HCT116 (cell line): ENCODE measurements around the gene LPXN. TPM values are rescaled to one million over a fixed set of nuclear protein-coding genes. Genes with fewer than 3 reads are reported as not detected.

Source experiments
- ATAC-seq: fragments of 200-7000 bp; cut with Tn5 transposase; 2 replicates; pipeline ENCODE4 v1.9.1; 2020; ENCODE audit warnings: mild to moderate bottlenecking, moderate library complexity
- BruUV-seq: library from RNA; stranded (reverse); fragments of 400-500 nt; replicated peaks from 2 replicates; lab custom pipeline; 2021; lab: Mats Ljungman, UMichigan
- CTCF ChIA-PET: fragments of 300-600 bp; sonication (Branson Sonifier 250); formaldehyde crosslinking; loops from one replicate; lab custom pipeline; 2021; ENCODE audit warnings: antibody characterized with exemption; lab: Charles Lee
- POLR2A ChIA-PET: fragments of 300-600, 350-600 bp; sonication (Branson Sonifier 250); formaldehyde crosslinking; loops from one replicate; lab custom pipeline; 2021; ENCODE audit warnings: antibody characterized with exemption; lab: Charles Lee
- RAD21 ChIA-PET, 2 experiments: fragments of 300-600 bp; sonication (Branson Sonifier 250); formaldehyde crosslinking; loops; one replicate each; lab custom pipeline; 2023; ENCODE audit warnings: low total read pairs in 2 of 2; ENCODE audit not compliant: uncharacterized antibody in 2 of 2, unreplicated experiment in 2 of 2, low non-redundant PET in 1 of 2; lab: Charles Lee
- DNase-seq: peaks from one replicate; pipeline ENCODE4 v3.0.0-alpha.2; 2010; ENCODE audit warnings: low read depth, low spot score
- H2AFZ ChIP-seq: fragments of 200-600 bp; shearing (Covaris generic), sonication (generic); 2 replicates; pipeline ENCODE4 v1.6.1; 2017; ENCODE audit warnings: low read depth, mixed run types, mixed read lengths, antibody characterized with exemption, low read length; ENCODE audit not compliant: poor library complexity, severe bottlenecking
- H3K27ac ChIP-seq: 2 replicates; pipeline ENCODE4 v1.5.1; 2012; ENCODE audit warnings: low read depth, low read length
- H3K27me3 ChIP-seq: fragments of 200-600 bp; sonication (generic); 2 replicates; pipeline ENCODE4 v1.6.1; 2016; ENCODE audit warnings: mixed run types, low read length, mixed read lengths; ENCODE audit not compliant: insufficient read depth
- H3K36me3 ChIP-seq, 2 experiments: fragments of 200-500 bp in 1 of 2; fragments of 200-600 bp in 1 of 2; sonication (Bioruptor generic) in 1 of 2; sonication (generic) in 1 of 2; 2 replicates each; pipeline versions ENCODE4 v1.5.1 to v1.6.1; 2014 to 2016; ENCODE audit warnings: low read length in 2 of 2, inconsistent platforms in 1 of 2, mixed read lengths in 1 of 2, mixed run types in 1 of 2; ENCODE audit not compliant: insufficient read depth in 2 of 2, control insufficient read depth in 1 of 2
- H3K4me1 ChIP-seq, 2 experiments: fragments of 200-600 bp in 1 of 2; sonication (generic) in 1 of 2; 2 replicates each; pipeline versions ENCODE4 v1.5.1 to v1.6.1; 2012 to 2017; ENCODE audit warnings: low read length in 2 of 2, inconsistent platforms in 1 of 2, mild to moderate bottlenecking in 1 of 2, mixed read lengths in 1 of 2, mixed run types in 1 of 2, moderate library complexity in 1 of 2; ENCODE audit not compliant: insufficient read depth in 2 of 2, control insufficient read depth in 1 of 2
- H3K4me2 ChIP-seq: fragments of 200-600 bp; sonication (generic); 2 replicates; pipeline ENCODE4 v1.6.1; 2017; ENCODE audit warnings: mixed run types, low read length, mixed read lengths
- H3K4me3 ChIP-seq, 2 experiments: fragments of 200-600 bp in 1 of 2; sonication (generic) in 1 of 2; replicated peaks in 1 of 2; 2 replicates each; pipeline ENCODE4 v1.5.1; 2011 to 2016; ENCODE audit warnings: low read length in 2 of 2, control low read depth in 1 of 2, low read depth in 1 of 2, mild to moderate bottlenecking in 1 of 2, mixed read lengths in 1 of 2, mixed run types in 1 of 2
- H3K79me2 ChIP-seq: fragments of 200-600 bp; sonication (generic); 2 replicates; pipeline ENCODE4 v1.6.1; 2017; ENCODE audit warnings: mild to moderate bottlenecking, mixed run types, low read length, moderate library complexity, mixed read lengths; ENCODE audit not compliant: insufficient read depth
- H3K9ac ChIP-seq: fragments of 200-600 bp; sonication (generic); 2 replicates; pipeline ENCODE4 v1.6.1; 2016; ENCODE audit warnings: low read length, mixed read lengths
- H3K9me2 ChIP-seq: fragments of 200-600 bp; sonication (generic), shearing (Covaris generic); 2 replicates; pipeline ENCODE4 v1.6.1; 2017; ENCODE audit warnings: mixed run types, mild to moderate bottlenecking, moderate library complexity; ENCODE audit not compliant: insufficient read depth
- H3K9me3 ChIP-seq, 2 experiments: fragments of 200-500 bp in 1 of 2; fragments of 200-600 bp in 1 of 2; sonication (Bioruptor generic) in 1 of 2; sonication (generic) in 1 of 2; 2 replicates each; pipeline ENCODE4 v1.6.1; 2014 to 2017; ENCODE audit warnings: low read length in 2 of 2, mixed read lengths in 2 of 2, inconsistent platforms in 1 of 2, low read depth in 1 of 2, mild to moderate bottlenecking in 1 of 2, mixed run types in 1 of 2, moderate library complexity in 1 of 2; ENCODE audit not compliant: control insufficient read depth in 1 of 2, insufficient read depth in 1 of 2
- H4K20me1 ChIP-seq: fragments of 200-600 bp; sonication (generic), shearing (Covaris generic); 2 replicates; pipeline ENCODE4 v1.6.1; 2017; ENCODE audit warnings: mixed run types, mild to moderate bottlenecking, moderate library complexity; ENCODE audit not compliant: insufficient read depth
- ATF3 ChIP-seq: IDR thresholded peaks from 2 replicates; pipeline ENCODE4 v1.6.1; 2012
- CBX3 ChIP-seq: IDR thresholded peaks from 2 replicates; pipeline ENCODE4 v1.6.1; 2012; ENCODE audit warnings: low read depth
- CEBPB ChIP-seq: IDR thresholded peaks from 2 replicates; pipeline ENCODE4 v1.6.1; 2012; ENCODE audit warnings: low read depth
- CTCF ChIP-seq, 3 experiments: fragments of 200-600 bp in 1 of 3; sonication (generic) in 1 of 3; IDR thresholded peaks in 2 of 3; conservative IDR thresholded peaks in 1 of 3; 2 replicates each; pipeline ENCODE4 v1.5.1; 2012 to 2017; ENCODE audit warnings: low read depth in 2 of 3, low read length in 2 of 3, antibody characterized with exemption in 1 of 3, borderline replicate concordance in 1 of 3, control low read depth in 1 of 3, mild to moderate bottlenecking in 1 of 3, mixed read lengths in 1 of 3, mixed run types in 1 of 3, moderate library complexity in 1 of 3; ENCODE audit not compliant: insufficient read depth in 1 of 3
- EZH2 ChIP-seq: fragments of 200-600 bp; sonication (generic); IDR thresholded peaks from 2 replicates; pipeline ENCODE4 v1.6.1; 2017; ENCODE audit warnings: antibody characterized with exemption, mixed run types
- EZH2phosphoT487 ChIP-seq: fragments of 200-600 bp; IDR thresholded peaks from 2 replicates; pipeline ENCODE4 v1.6.1; 2018; ENCODE audit warnings: antibody characterized with exemption, borderline replicate concordance
- FOSL1 ChIP-seq: IDR thresholded peaks from 2 replicates; pipeline ENCODE4 v1.6.1; 2012; ENCODE audit warnings: low read depth
- JUND ChIP-seq: IDR thresholded peaks from 2 replicates; pipeline ENCODE4 v1.6.1; 2012
- MAX ChIP-seq: IDR thresholded peaks from 2 replicates; pipeline ENCODE4 v1.6.1; 2012
- POLR2A ChIP-seq: IDR thresholded peaks from 2 replicates; pipeline ENCODE4 v1.7.0; 2011; ENCODE audit warnings: borderline replicate concordance; ENCODE audit not compliant: insufficient read depth, insufficient read length; ENCODE audit errors: extremely low read depth
- POLR2AphosphoS5 ChIP-seq: IDR thresholded peaks from 2 replicates; pipeline ENCODE4 v1.6.1; 2011; ENCODE audit warnings: mild to moderate bottlenecking, low read depth, low read length, moderate library complexity
- RAD21 ChIP-seq: IDR thresholded peaks from 2 replicates; pipeline ENCODE4 v1.6.1; 2012; ENCODE audit warnings: low read depth, mild to moderate bottlenecking
- REST ChIP-seq: IDR thresholded peaks from 2 replicates; pipeline ENCODE4 v1.6.1; 2012; ENCODE audit warnings: low read depth
- SIN3A ChIP-seq: IDR thresholded peaks from 2 replicates; pipeline ENCODE4 v1.6.1; 2012; ENCODE audit warnings: low read depth
- SP1 ChIP-seq: IDR thresholded peaks from 2 replicates; pipeline ENCODE4 v1.6.1; 2012; ENCODE audit warnings: low read depth
- TCF7L2 ChIP-seq: IDR thresholded peaks from 2 replicates; pipeline ENCODE4 v1.7.0; 2011; ENCODE audit warnings: borderline replicate concordance, inconsistent platforms; ENCODE audit not compliant: insufficient read depth, insufficient read length; ENCODE audit errors: extremely low read depth
- ZBTB33 ChIP-seq: IDR thresholded peaks from 2 replicates; pipeline ENCODE4 v1.6.1; 2011; ENCODE audit warnings: mild to moderate bottlenecking, low read length, moderate library complexity; ENCODE audit not compliant: insufficient replicate concordance; ENCODE audit errors: extremely low read depth
- ZFX ChIP-seq: fragments of 450-650 bp; IDR thresholded peaks from 2 replicates; pipeline ENCODE4 v1.6.1; 2017
- ZNF274 ChIP-seq: fragments of 200-500 bp; sonication (Bioruptor generic); IDR thresholded peaks from 2 replicates; pipeline ENCODE4 v1.6.1; 2014; ENCODE audit warnings: mild to moderate bottlenecking, low read depth, low read length, inconsistent platforms
- intact Hi-C: fragments of 100-400 bp; cut with micrococcal nuclease; formaldehyde crosslinking; loops from 2 replicates; pipeline ENCODE4 v1.10.0; 2022
- total RNA-seq: library from RNA; stranded (reverse); gene quantifications from one replicate; pipeline ENCODE4 v1.2.1, GENCODE V29; 2021; ENCODE audit not compliant: unreplicated experiment

LPXN gene
- total RNA-seq, 1 experiment from 2014 or later: 3.6 TPM

- Histone ChIP-seq H3K79me2 (peaks cover 68% of the 10 kb centered on the region), H3K27me3 (no peaks in the 10 kb centered on the region), H4K20me1 (peaks cover 20% of the 10 kb centered on the region), H3K9ac (no peak overlapping the region), H3K4me1 (no peaks in the 10 kb centered on the region; a peak in 1 of 4 replicates), H3K9me2 (no peaks in the 10 kb centered on the region), H3K4me3 (no peak overlapping the region), H3K27ac (no peak overlapping the region), H3K36me3 (peaks cover 35 to 47% of the 10 kb centered on the region in 2 experiments), H3K9me3 (no peaks in the 10 kb centered on the region), H3K4me2 (no peak overlapping the region), H2AFZ (no peak overlapping the region)
- CTCF ChIA-PET: no interaction called here
- DNase-seq (no peak), ATAC-seq (no peak)
- TF ChIP-seq ZFX: no peak
- TF ChIP-seq CTCF (IDR thresholded peaks at IDR 0.05 in 2 of 3, conservative IDR thresholded peaks at IDR 0.05 in 1 of 3; ENCODE audit: borderline replicate concordance in 1 of 3, insufficient read depth in 1 of 3, low read depth in 2 of 3, low read length in 2 of 3): no peak
- no peak for TF ChIP-seq SIN3A
- TF ChIP-seq JUND: no peak
- TF ChIP-seq REST: no peak
- TF ChIP-seq RAD21: no peak
- no peak for TF ChIP-seq ATF3
- TF ChIP-seq EZH2phosphoT487: no peak
- no peak for TF ChIP-seq POLR2A
- no peak for TF ChIP-seq FOSL1
- no peak for TF ChIP-seq TCF7L2
- no peak for TF ChIP-seq ZNF274
- TF ChIP-seq ZBTB33: no peak
- no peak for TF ChIP-seq CEBPB
- no peak for TF ChIP-seq CBX3
- TF ChIP-seq MAX: no peak
- no peak for TF ChIP-seq EZH2
- TF ChIP-seq SP1: no peak
- no peak for TF ChIP-seq POLR2AphosphoS5
- RAD21 ChIA-PET: no interaction called here
- intact Hi-C loops: no loop called here
- POLR2A ChIA-PET: no interaction called here
- BruUV-seq: no TSS peak
Observed at GRCh38 chr11:58609723-58610122, 34.1 kb upstream of the LPXN start.
